HepG2 (cell line): Measurements from ENCODE around the gene WDR86. TPM values are rescaled to one million over a fixed set of nuclear protein-coding genes. Genes with fewer than 3 reads are reported as not detected.
A peak's percentile ranks its signal among the peaks of the same experiment; 100 is the strongest.

Experiments used
- ATAC-seq: fragments of 200-7000 bp; cut with Tn5 transposase; 3 replicates; pipeline ENCODE4 v1.9.1; 2020; ENCODE audit warnings: mild to moderate bottlenecking, moderate library complexity
- BruUV-seq: library from RNA; stranded (reverse); fragments of 400-500 nt; replicated peaks from 2 replicates; lab custom pipeline; 2021; lab: Mats Ljungman, UMichigan
- CTCF ChIA-PET: fragments of 300-600 bp; formaldehyde crosslinking; extraction: SDS; loops from one replicate; lab custom pipeline; 2021; ENCODE audit warnings: low total read pairs, inconsistent platforms, low intra/inter-chr PET ratio; lab: Yijun Ruan, JAX
- POLR2A ChIA-PET: fragments of 350-600 bp; sonication (Branson Sonifier 250); formaldehyde crosslinking; loops from one replicate; lab custom pipeline; 2020; ENCODE audit warnings: antibody characterized with exemption, inconsistent platforms; lab: Yijun Ruan, JAX
- DNase-seq: peaks from one replicate; pipeline ENCODE4 v3.0.0-alpha.2; 2015; ENCODE audit warnings: low spot score
- FAIRE-seq: peaks from 3 replicates; lab custom pipeline; 2011; peaks lifted over from hg19 to GRCh38; lab: Jason Lieb, UNC
- H2AFZ ChIP-seq: one replicate; pipeline ENCODE4 v1.6.1; 2011; ENCODE audit warnings: low read length, inconsistent platforms
- H3K27ac ChIP-seq: fragments of 300-600 bp; 3 replicates; pipeline ENCODE4 v1.8.0; 2011; ENCODE audit warnings: mixed run types, mild to moderate bottlenecking, mixed read lengths, low read length, inconsistent platforms; ENCODE audit not compliant: insufficient read depth; ENCODE audit errors: extremely low read length
- H3K27me3 ChIP-seq, 2 experiments: fragments of 200-600 bp in 1 of 2; 2 replicates in 1 of 2; 3 replicates in 1 of 2; pipeline versions ENCODE4 v1.6.0 to v1.8.0; 2011; ENCODE audit warnings: low read length in 2 of 2, mild to moderate bottlenecking in 2 of 2, moderate library complexity in 2 of 2, inconsistent platforms in 1 of 2; ENCODE audit not compliant: insufficient read depth in 2 of 2, control insufficient read depth in 1 of 2
- H3K36me3 ChIP-seq, 2 experiments: fragments of 200-600 bp in 1 of 2; replicated peaks in 1 of 2; 2 replicates in 1 of 2; 3 replicates in 1 of 2; pipeline versions ENCODE4 v1.5.1 to v1.8.0; 2011; ENCODE audit warnings: low read length in 2 of 2, inconsistent platforms in 1 of 2; ENCODE audit not compliant: insufficient read depth in 2 of 2, control insufficient read depth in 1 of 2
- H3K4me1 ChIP-seq: 2 replicates; pipeline ENCODE4 v1.5.1; 2012; ENCODE audit warnings: low read length, inconsistent platforms; ENCODE audit not compliant: insufficient read depth
- H3K4me2 ChIP-seq: 2 replicates; pipeline ENCODE4 v1.6.0; 2011; ENCODE audit warnings: low read depth, low read length, inconsistent platforms
- H3K4me3 ChIP-seq, 3 experiments: fragments of 200-600 bp in 1 of 3; sonication (generic), shearing (Covaris generic) in 1 of 3; replicated peaks in 1 of 3; 2 replicates each; pipeline ENCODE4 v1.5.1; 2011 to 2016; ENCODE audit warnings: low read length in 3 of 3, inconsistent platforms in 2 of 3, low read depth in 2 of 3, mild to moderate bottlenecking in 2 of 3, control low read depth in 1 of 3, mixed read lengths in 1 of 3; ENCODE audit not compliant: insufficient read depth in 1 of 3
- H3K79me2 ChIP-seq: one replicate; pipeline ENCODE4 v1.6.1; 2011; ENCODE audit warnings: low read length, inconsistent platforms; ENCODE audit not compliant: insufficient read depth
- H3K9ac ChIP-seq: 2 replicates; pipeline ENCODE4 v1.6.0; 2011; ENCODE audit warnings: mild to moderate bottlenecking, low read depth, low read length, inconsistent platforms; ENCODE audit not compliant: insufficient read depth
- H3K9me3 ChIP-seq: 2 replicates; pipeline ENCODE4 v1.5.1; 2012; ENCODE audit warnings: mild to moderate bottlenecking, low read length
- H4K20me1 ChIP-seq: 2 replicates; pipeline ENCODE4 v1.6.0; 2011; ENCODE audit warnings: inconsistent platforms, mild to moderate bottlenecking, low read length, moderate library complexity; ENCODE audit not compliant: insufficient read depth
- ATF7-NPFF ChIP-seq: sonication (generic); formaldehyde crosslinking; IDR thresholded peaks from 2 replicates; pipeline ENCODE4 v1.8.1; 2023; ENCODE audit warnings: mild to moderate bottlenecking, low read depth, missing genetic modification reagents, moderate library complexity
- CENPBD1 ChIP-seq: sonication (generic); formaldehyde crosslinking; IDR thresholded peaks from 2 replicates; pipeline ENCODE4 v1.8.0; 2022; ENCODE audit warnings: missing genetic modification reagents, low read depth, mild to moderate bottlenecking, borderline replicate concordance
- CENPX ChIP-seq: sonication (generic); formaldehyde crosslinking; IDR thresholded peaks from 2 replicates; pipeline ENCODE4 v1.9.0; 2021; ENCODE audit warnings: mild to moderate bottlenecking, missing genetic modification reagents, moderate library complexity
- DMAP1 ChIP-seq: IDR thresholded peaks from 2 replicates; pipeline ENCODE4 v1.6.1; 2016
- ELF1 ChIP-seq: sonication (generic); formaldehyde crosslinking; IDR thresholded peaks from 2 replicates; pipeline ENCODE4 v1.4.0; 2020; ENCODE audit warnings: missing genetic modification reagents
- HBP1 ChIP-seq: IDR thresholded peaks from 2 replicates; pipeline ENCODE4 v1.6.1; 2016; ENCODE audit warnings: low read depth, control low read depth
- MAFG ChIP-seq: sonication (generic); formaldehyde crosslinking; IDR thresholded peaks from 2 replicates; pipeline ENCODE4 v1.5.1; 2020; ENCODE audit warnings: mild to moderate bottlenecking, missing genetic modification reagents
- MTA3 ChIP-seq: sonication (generic); formaldehyde crosslinking; IDR thresholded peaks from 2 replicates; pipeline ENCODE4 v1.4.0; 2020; ENCODE audit warnings: missing genetic modification reagents
- RXRB ChIP-seq: IDR thresholded peaks from 2 replicates; pipeline ENCODE4 v1.6.1; 2016; ENCODE audit warnings: borderline replicate concordance, missing genetic modification reagents, missing compliant biosample characterization
- THAP8 ChIP-seq: sonication (generic); formaldehyde crosslinking; IDR thresholded peaks from 2 replicates; pipeline ENCODE4 v1.5.1; 2020; ENCODE audit warnings: missing genetic modification reagents, mild to moderate bottlenecking, borderline replicate concordance
- XRCC5 ChIP-seq: fragments of 200-400 bp; formaldehyde crosslinking; optimal IDR thresholded peaks from 2 replicates; pipeline ENCODE3; 2017; ENCODE audit warnings: mild to moderate bottlenecking, low read length
- ZBTB4 ChIP-seq: sonication (generic); formaldehyde crosslinking; IDR thresholded peaks from 2 replicates; pipeline ENCODE4 v1.4.0; 2020; ENCODE audit warnings: missing genetic modification reagents, mild to moderate bottlenecking, borderline replicate concordance
- ZC3H13 ChIP-seq: sonication (generic); formaldehyde crosslinking; IDR thresholded peaks from 2 replicates; pipeline ENCODE4 v1.8.1; 2023; ENCODE audit warnings: mild to moderate bottlenecking, missing genetic modification reagents, moderate library complexity
- ZNF672 ChIP-seq: sonication (generic); formaldehyde crosslinking; IDR thresholded peaks from 2 replicates; pipeline ENCODE4 v1.8.1; 2022; ENCODE audit warnings: missing genetic modification reagents
- ZNF761 ChIP-seq: sonication (generic); formaldehyde crosslinking; conservative IDR thresholded peaks from 2 replicates; pipeline ENCODE4 v1.4.0; 2020; ENCODE audit warnings: mild to moderate bottlenecking, missing genetic modification reagents
- ZSCAN25 ChIP-seq: sonication (generic); formaldehyde crosslinking; IDR thresholded peaks from 2 replicates; pipeline ENCODE4 v1.8.0; 2022; ENCODE audit warnings: mild to moderate bottlenecking, missing genetic modification reagents
- WGBS: methylation state at CpG from one replicate; pipeline ENCODE4 v1.1.6; 2017; ENCODE audit warnings: low lambda C conversion rate; 5-methylcytosine and 5-hydroxymethylcytosine counted together
- in situ Hi-C: cut with HindIII; loops from 2 replicates; pipeline ENCODE4 v1.10.0; 2017; ENCODE audit warnings: low pct_unique_long_range_greater_than_20kb; ENCODE audit not compliant: extremely low pct_ligation_motif_present
- intact Hi-C: fragments of 100-400 bp; cut with micrococcal nuclease; formaldehyde crosslinking; loops from one replicate; pipeline ENCODE4 v1.10.0; 2022; ENCODE audit not compliant: unreplicated experiment
- polyA plus RNA-seq, 8 experiments: library from polyadenylated mRNA; depleted of rRNA in 3 of 8; stranded (reverse) in 7 of 8; unstranded in 1 of 8; fragments of >200 nt; fragmentation: Illumina TruSeq in 4 of 8; extraction: Trizol in 4 of 8; gene quantifications; 2 replicates each; pipeline versions ENCODE4 v1.2.1 to v1.2.3, GENCODE V29; 2011 to 2016; ENCODE audit warnings: low read depth in 4 of 8, missing spikeins in 1 of 8, mixed read lengths in 1 of 8; ENCODE audit not compliant: insufficient read depth in 1 of 8
- total RNA-seq, 5 experiments: library from RNA; depleted of rRNA; stranded (reverse); fragments of >200 nt; fragmentation: Illumina TruSeq; extraction: Trizol; gene quantifications; 2 replicates each; pipeline ENCODE4 v1.2.3, GENCODE V29; 2016; ENCODE audit warnings: low read depth in 1 of 5

The WDR86 gene
- total and polyA plus RNA-seq, 2 of the 13 experiments (the other 11 are each of a cell fraction or from before 2014, with no cell fraction given), result 0.11 to 2.9 TPM

GRCh38 chr7:151341357-151342101, 68.3 kb downstream of the WDR86 start, which contains the start of gene NUB1 (continued):
- TF ChIP-seq HBP1 (CRISPR knock-in tag) (no peak), ZNF761 (peak; percentile 57; the same call in 1 of the 2 replicates), XRCC5 (no peak)

- peak; percentile 39 for ATAC-seq
- Histone ChIP-seq H3K27me3 (no peaks in the 10 kb centered on the region), H3K79me2 (peaks cover 13% of the 10 kb centered on the region), H3K27ac (no peak overlapping the region), H3K9ac (no peak overlapping the region), H3K36me3 (peaks cover 0 to 3% of the 10 kb centered on the region in 2 experiments; a peak in 1 of 5 replicates), H4K20me1 (0 out of 2 replicates have a peak, but pooled peaks cover 3% of the 10 kb centered on the region), H3K4me3 (peak overlapping the region in 2 of 3 experiments; percentile 6 to 54; a peak in 3 of 6 replicates), H3K4me1 (peaks cover 45% of the 10 kb centered on the region), H3K9me3 (no peaks in the 10 kb centered on the region), H2AFZ (no peak overlapping the region), H3K4me2 (peak overlapping the region; percentile 80)
- DNase-seq, result no peak
- in situ Hi-C loops, result no loop called here
- CTCF ChIA-PET, result interaction anchor here (1.5 kb wide), 1 partner anchor 26 kb away, joined by 5 read pairs; no protein-coding TSS in a partner anchor
- no TSS peak for BruUV-seq
- WGBS, result 70% methylated on average over 12 of the region's 12 CpGs
- FAIRE-seq, result no peak
- POLR2A ChIA-PET, result interaction anchor here (0.8 to 3.0 kb wide), 6 partner anchors 9 to 313 kb away, joined by 3 to 11 read pairs (median 3); partner anchors contain the start of genes ABCB8, ABCF2 and CHPF2
- intact Hi-C loops, result loop anchor here (1.0 kb wide), 1 partner anchor 9 kb away; no protein-coding TSS in a partner anchor
- TF ChIP-seq ZBTB4 (CRISPR knock-in tag) (no peak), ZSCAN25 (no peak), ATF7-NPFF (no peak), CENPX (CRISPR knock-in tag) (no peak), CENPBD1 (CRISPR knock-in tag) (no peak), THAP8 (CRISPR knock-in tag) (no peak), MTA3 (CRISPR knock-in tag) (no peak), ZNF672 (CRISPR knock-in tag) (no peak), ZC3H13 (CRISPR knock-in tag) (no peak), MAFG (CRISPR knock-in tag) (no peak), DMAP1 (CRISPR knock-in tag) (no peak), RXRB (no peak), ELF1 (CRISPR knock-in tag) (no peak)
Measured at GRCh38 chr7:151340794-151341356, 69.0 kb downstream of the WDR86 start.
